ENCODE results near the gene PTPN23.

GRCh38 chr3:47425383-47425778, 44.6 kb downstream of the PTPN23 start:
- TF ChIP-seq EZH2 (optimal IDR thresholded peaks at IDR 0.05; ENCODE audit: low read depth, low read length) (no peak), CTCF (IDR thresholded peaks at IDR 0.05; ENCODE audit: low read length) (no peak)
